Activated CD4-positive, alpha-beta T cell treated with anti-CD3 and anti-CD28 coated beads for 36 hours (primary cell): ENCODE measurements around the gene HOXB7. TPM values are rescaled to one million over a fixed set of nuclear protein-coding genes. Genes with fewer than 3 reads are reported as not detected.

Experiments
- ATAC-seq: fragments of 200-7000 bp; cut with Tn5 transposase; one replicate; pipeline ENCODE4 v1.10.0; 2021; ENCODE audit warnings: mild to moderate bottlenecking, moderate library complexity
- CTCF ChIA-PET: fragments of 350-600 bp; sonication (Branson Sonifier 250); formaldehyde crosslinking; loops from one replicate; lab custom pipeline; 2021; ENCODE audit warnings: antibody characterized with exemption; lab: Charles Lee
- POLR2A ChIA-PET: fragments of 350-600 bp; sonication (Branson Sonifier 250); formaldehyde crosslinking; loops from one replicate; lab custom pipeline; 2021; ENCODE audit warnings: antibody characterized with exemption, inconsistent platforms; lab: Charles Lee
- DNase-seq: peaks from one replicate; pipeline ENCODE4 v3.0.0-alpha.2; 2020
- H3K27ac Mint-ChIP-seq: one replicate; pipeline ENCODE4 v1.8.0; 2021; ENCODE audit warnings: mixed read lengths
- H3K27me3 Mint-ChIP-seq: one replicate; pipeline ENCODE4 v1.8.0; 2021; ENCODE audit warnings: mixed read lengths
- H3K36me3 Mint-ChIP-seq: one replicate; pipeline ENCODE4 v1.8.0; 2021; ENCODE audit warnings: low read depth, mixed read lengths
- H3K4me1 Mint-ChIP-seq: one replicate; pipeline ENCODE4 v1.8.0; 2021; ENCODE audit warnings: mixed read lengths
- H3K4me3 Mint-ChIP-seq: one replicate; pipeline ENCODE4 v1.8.0; 2021; ENCODE audit warnings: mild to moderate bottlenecking, moderate library complexity, mixed read lengths
- H3K9me3 Mint-ChIP-seq: one replicate; pipeline ENCODE4 v1.8.0; 2021; ENCODE audit warnings: low read depth, mixed read lengths
- intact Hi-C, 2 experiments: fragments of 100-400 bp; cut with DNase I in 1 of 2; cut with micrococcal nuclease in 1 of 2; formaldehyde crosslinking; loops; one replicate each; pipeline versions ENCODE4 v1.14.2 to v1.15.1; 2022 to 2024; cut with DNase I, micrococcal nuclease
- total RNA-seq, 2 experiments: library from RNA; stranded (reverse); gene quantifications; one replicate each; pipeline ENCODE4 v1.2.3, GENCODE V29; 2021

Gene HOXB7
- total RNA-seq, 2 experiments from 2014 or later = 0.25 to 0.30 TPM

GRCh38 chr17:48642843-48643696 is 32.3 kb upstream of the HOXB7 start:
- intact Hi-C loops = no loop called here
- H3K9me3 Mint-ChIP-seq = no peaks in the 10 kb centered on the region
- POLR2A ChIA-PET = no interaction called here
- CTCF ChIA-PET = interaction anchor here (0.6 to 1.5 kb wide), 6 partner anchors 18 to 442 kb away, joined by 3 to 5 read pairs (median 4); no protein-coding TSS in a partner anchor
- peaks cover 14% of the 10 kb centered on the region for H3K4me1 Mint-ChIP-seq
- no peak overlapping the region for H3K27ac Mint-ChIP-seq
- H3K27me3 Mint-ChIP-seq = peaks cover 77% of the 10 kb centered on the region
- no peak for DNase-seq
- H3K4me3 Mint-ChIP-seq = no peak overlapping the region
- no peak for ATAC-seq
- no peaks in the 10 kb centered on the region for H3K36me3 Mint-ChIP-seq

- CTCF ChIA-PET = interaction anchor here (0.6 to 1.0 kb wide), 2 partner anchors 17 to 204 kb away, joined by 3 read pairs; no protein-coding TSS in a partner anchor
- DNase-seq (no peak), ATAC-seq (no peak)
- H3K4me1 Mint-ChIP-seq = peaks cover 10% of the 10 kb centered on the region
- POLR2A ChIA-PET = no interaction called here
- no peak overlapping the region for H3K4me3 Mint-ChIP-seq
- H3K27me3 Mint-ChIP-seq = peaks cover 79% of the 10 kb centered on the region
- intact Hi-C loops = no loop called here
- H3K27ac Mint-ChIP-seq = no peak overlapping the region
- H3K9me3 Mint-ChIP-seq = no peaks in the 10 kb centered on the region
- H3K36me3 Mint-ChIP-seq = no peaks in the 10 kb centered on the region
Observed at GRCh38 chr17:48642059-48642842, 31.4 kb upstream of the HOXB7 start.

GRCh38 chr17:48641541-48642058 is 30.8 kb upstream of the HOXB7 start:
- H3K27ac Mint-ChIP-seq = no peak overlapping the region
- no peak for DNase-seq
- POLR2A ChIA-PET = no interaction called here
- no peak overlapping the region for H3K4me3 Mint-ChIP-seq
- H3K36me3 Mint-ChIP-seq = no peaks in the 10 kb centered on the region
- ATAC-seq = no peak
- H3K4me1 Mint-ChIP-seq = peaks cover 5% of the 10 kb centered on the region
- intact Hi-C loops = no loop called here
- CTCF ChIA-PET = interaction anchor here (0.6 to 2.0 kb wide), 5 partner anchors 12 to 204 kb away, joined by 3 to 9 read pairs (median 3); no protein-coding TSS in a partner anchor
- no peaks in the 10 kb centered on the region for H3K9me3 Mint-ChIP-seq
- H3K27me3 Mint-ChIP-seq = peaks cover 80% of the 10 kb centered on the region

GRCh38 chr17:48640858-48641180 is 30.0 kb upstream of the HOXB7 start:
- Mint-ChIP-seq H3K27me3 (peaks cover 84% of the 10 kb centered on the region), H3K27ac (peak overlapping the region; percentile 4), H3K9me3 (no peaks in the 10 kb centered on the region), H3K4me3 (no peak overlapping the region), H3K36me3 (no peaks in the 10 kb centered on the region), H3K4me1 (peaks cover 5% of the 10 kb centered on the region)
- CTCF ChIA-PET = interaction anchor here (0.6 to 2.0 kb wide), 8 partner anchors 22 to 614 kb away, joined by 3 to 9 read pairs (median 4); no protein-coding TSS in a partner anchor
- POLR2A ChIA-PET = no interaction called here
- ATAC-seq (no peak), DNase-seq (no peak)
- intact Hi-C loops = no loop called here

- Mint-ChIP-seq H3K9me3 (no peaks in the 10 kb centered on the region), H3K4me1 (peaks cover 3% of the 10 kb centered on the region), H3K27me3 (peaks cover 84% of the 10 kb centered on the region), H3K4me3 (no peak overlapping the region), H3K36me3 (no peaks in the 10 kb centered on the region), H3K27ac (peak overlapping the region; percentile 4)
- intact Hi-C loops = no loop called here
- CTCF ChIA-PET = interaction anchor here (0.7 to 2.0 kb wide), 12 partner anchors 14 to 613 kb away, joined by 3 to 9 read pairs (median 4); partner anchors contain the start of gene HOXB9
- DNase-seq (no peak), ATAC-seq (no peak)
- POLR2A ChIA-PET = no interaction called here
Observed at GRCh38 chr17:48639982-48640857, 29.4 kb upstream of the HOXB7 start.

- DNase-seq (no peak), ATAC-seq (no peak)
- Mint-ChIP-seq H3K27ac (no peak overlapping the region), H3K4me3 (no peak overlapping the region), H3K36me3 (no peaks in the 10 kb centered on the region), H3K27me3 (peaks cover 85% of the 10 kb centered on the region), H3K9me3 (no peaks in the 10 kb centered on the region), H3K4me1 (peaks cover 3% of the 10 kb centered on the region)
- CTCF ChIA-PET = interaction anchor here (0.7 to 1.9 kb wide), 3 partner anchors 13 to 599 kb away, joined by 3 to 5 read pairs (median 5); partner anchors contain the start of gene HOXB9
- POLR2A ChIA-PET = interaction anchor here (0.7 kb wide), 1 partner anchor 146 kb away, joined by 3 read pairs; no protein-coding TSS in a partner anchor
- intact Hi-C loops = no loop called here
Observed at GRCh38 chr17:48639136-48639535, 28.3 kb upstream of the HOXB7 start.

GRCh38 chr17:48637323-48638260 is 26.8 kb upstream of the HOXB7 start:
- no peak for DNase-seq
- H3K9me3 Mint-ChIP-seq = no peaks in the 10 kb centered on the region
- peaks cover 80% of the 10 kb centered on the region for H3K27me3 Mint-ChIP-seq
- CTCF ChIA-PET = interaction anchor here (0.6 to 3.5 kb wide), 18 partner anchors 12 to 333 kb away, joined by 3 to 32 read pairs (median 5); partner anchors contain the start of genes HOXB8, HOXB9 and PRAC2
- POLR2A ChIA-PET = no interaction called here
- no peak for ATAC-seq
- intact Hi-C loops = no loop called here
- peaks cover 3% of the 10 kb centered on the region for H3K4me1 Mint-ChIP-seq
- no peaks in the 10 kb centered on the region for H3K36me3 Mint-ChIP-seq
- H3K27ac Mint-ChIP-seq = no peak overlapping the region
- no peak overlapping the region for H3K4me3 Mint-ChIP-seq

- H3K27me3 Mint-ChIP-seq = peaks cover 74% of the 10 kb centered on the region
- ATAC-seq (peak; percentile 95), DNase-seq (peak; percentile 91)
- ChIA-PET CTCF (interaction anchor here (0.5 to 3.5 kb wide), 34 partner anchors 11 to 554 kb away, joined by 3 to 32 read pairs (median 4); partner anchors contain the start of genes HOXB13, HOXB5, HOXB8 and HOXB9), POLR2A (interaction anchor here (0.5 to 1.1 kb wide), 4 partner anchors 11 to 955 kb away, joined by 3 to 6 read pairs (median 4); no protein-coding TSS in a partner anchor)
- H3K9me3 Mint-ChIP-seq = no peaks in the 10 kb centered on the region
- no peaks in the 10 kb centered on the region for H3K4me1 Mint-ChIP-seq
- H3K4me3 Mint-ChIP-seq = no peak overlapping the region
- intact Hi-C loops = no loop called here
- H3K36me3 Mint-ChIP-seq = no peaks in the 10 kb centered on the region
- no peak overlapping the region for H3K27ac Mint-ChIP-seq
Observed at GRCh38 chr17:48636177-48637018, 25.6 kb upstream of the HOXB7 start.
